RCC 7860 (cell line): ENCODE data around the gene CCNK.

Experiments used
- DNase-seq: peaks from one replicate; pipeline ENCODE4 v3.0.0-alpha.2; 2015; ENCODE audit warnings: low spot score
- FAIRE-seq: peaks from 2 replicates; lab custom pipeline; 2012; peaks lifted over from hg19 to GRCh38; lab: Jason Lieb, UNC

Gene CCNK

DNA sequence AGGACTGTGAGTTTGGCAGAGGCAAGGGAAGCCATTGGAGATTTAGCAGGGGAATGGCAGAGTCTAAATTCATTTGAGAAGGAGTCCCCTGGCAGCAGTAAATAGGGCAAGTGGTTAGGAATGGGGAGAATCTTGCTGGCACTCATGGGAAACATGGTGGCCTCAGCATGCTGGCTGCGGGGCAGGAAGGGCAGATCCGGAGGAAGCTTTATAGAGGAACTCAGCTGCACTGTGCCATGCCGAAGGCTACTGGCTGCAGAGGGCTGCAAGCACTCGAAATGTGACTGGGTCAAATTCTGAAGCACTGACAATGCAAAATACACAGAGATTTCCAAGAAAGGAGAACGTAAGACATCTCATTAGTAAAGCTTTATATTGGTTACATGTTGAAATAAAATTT, 23.9 kb downstream of the CCNK start:
- FAIRE-seq (no peak), DNase-seq (no peak)

DNA sequence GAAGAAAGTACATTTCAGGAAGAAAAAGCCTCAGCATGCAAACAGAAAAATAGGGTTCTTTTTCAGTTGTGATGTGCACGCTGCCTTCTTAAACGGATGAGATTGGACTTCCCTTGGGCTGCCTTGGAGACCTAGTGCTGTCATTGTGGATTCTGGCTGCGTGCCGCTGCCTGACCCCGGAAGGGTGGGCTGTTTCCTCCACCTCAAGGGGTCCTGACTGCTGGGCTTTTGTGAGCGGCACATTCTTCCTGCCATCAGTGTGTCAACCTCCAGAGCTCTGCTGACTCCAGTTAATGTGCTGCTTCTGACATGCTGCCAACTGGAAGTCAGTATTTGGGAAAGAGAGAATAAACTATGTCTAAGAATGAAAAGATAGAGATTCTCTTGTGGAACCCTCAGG, 25.1 kb downstream of the CCNK start:
- no peak for FAIRE-seq
- no peak for DNase-seq

DNA sequence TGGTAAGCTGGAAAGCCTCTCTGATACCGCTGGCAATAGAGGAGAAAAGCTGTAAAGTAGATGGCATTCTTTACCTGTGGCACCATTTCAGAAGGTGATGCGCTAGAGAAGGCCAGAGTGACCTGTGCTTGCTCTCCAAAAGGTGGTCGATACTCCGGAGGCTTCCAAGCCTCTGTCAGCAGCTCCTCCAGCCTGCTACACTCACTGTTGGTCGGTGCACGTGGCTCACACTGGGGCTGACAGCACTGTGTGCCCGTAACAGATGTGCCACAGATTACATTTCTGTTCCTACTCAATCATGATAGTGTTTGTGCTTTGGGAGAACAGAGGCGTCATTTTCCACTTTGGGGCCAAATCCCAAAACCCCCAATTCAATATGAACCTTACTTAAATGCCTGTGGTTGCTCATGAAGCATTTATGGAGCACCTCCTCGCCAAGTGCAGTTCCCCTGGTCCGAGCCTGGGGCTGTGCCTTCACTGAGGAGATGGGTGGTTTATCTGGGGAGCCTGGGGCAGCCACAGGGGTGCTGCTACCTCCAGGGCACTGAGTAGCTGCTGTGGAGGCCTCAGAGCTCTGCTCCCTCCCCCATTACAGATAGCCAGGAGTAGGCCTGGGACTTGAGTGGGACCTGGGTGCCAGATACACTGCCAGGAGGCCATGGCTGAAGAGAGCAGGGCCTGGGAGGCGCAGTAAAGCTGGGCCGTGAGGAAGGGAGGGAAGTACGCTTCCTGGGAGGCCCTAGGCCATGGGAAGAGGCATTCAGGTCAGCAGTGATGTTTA, 26.8 kb downstream of the CCNK start:
- FAIRE-seq (no peak), DNase-seq (no peak)

DNA sequence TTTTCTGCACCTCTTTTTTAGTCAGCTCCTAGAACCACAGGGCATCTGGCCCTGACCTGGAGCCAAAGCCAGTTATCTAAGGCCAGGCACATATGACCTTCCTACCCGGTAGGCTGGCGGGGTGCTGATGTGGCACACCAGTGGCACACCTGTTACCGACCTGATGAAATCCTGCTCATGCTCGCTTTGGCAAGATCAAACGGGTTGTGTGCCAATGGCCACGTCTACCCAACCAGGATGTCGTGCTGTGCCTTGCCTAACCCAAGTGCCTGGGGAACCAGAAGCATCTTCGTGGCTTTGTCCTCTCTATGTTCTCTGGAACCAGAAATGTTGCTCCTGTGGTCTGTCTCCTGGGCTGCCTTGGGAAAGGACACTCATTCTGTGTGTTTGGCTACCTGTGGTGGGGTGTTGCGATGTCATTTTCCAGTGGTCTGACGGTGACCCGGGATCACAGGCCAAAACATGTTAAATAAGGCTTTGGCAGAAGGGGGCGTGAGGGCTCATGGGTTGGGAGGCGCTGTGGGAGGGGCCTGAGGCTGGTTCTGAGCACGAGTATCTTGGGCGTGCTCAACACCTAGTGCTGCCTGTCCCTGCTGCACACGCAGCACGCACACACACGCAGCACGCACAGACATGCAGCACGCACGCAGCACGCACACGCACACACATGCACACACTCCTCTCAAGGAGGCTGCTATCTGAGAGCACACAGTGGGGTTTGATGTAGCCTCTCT, 27.9 kb downstream of the CCNK start:
- DNase-seq (no peak), FAIRE-seq (no peak)

DNA sequence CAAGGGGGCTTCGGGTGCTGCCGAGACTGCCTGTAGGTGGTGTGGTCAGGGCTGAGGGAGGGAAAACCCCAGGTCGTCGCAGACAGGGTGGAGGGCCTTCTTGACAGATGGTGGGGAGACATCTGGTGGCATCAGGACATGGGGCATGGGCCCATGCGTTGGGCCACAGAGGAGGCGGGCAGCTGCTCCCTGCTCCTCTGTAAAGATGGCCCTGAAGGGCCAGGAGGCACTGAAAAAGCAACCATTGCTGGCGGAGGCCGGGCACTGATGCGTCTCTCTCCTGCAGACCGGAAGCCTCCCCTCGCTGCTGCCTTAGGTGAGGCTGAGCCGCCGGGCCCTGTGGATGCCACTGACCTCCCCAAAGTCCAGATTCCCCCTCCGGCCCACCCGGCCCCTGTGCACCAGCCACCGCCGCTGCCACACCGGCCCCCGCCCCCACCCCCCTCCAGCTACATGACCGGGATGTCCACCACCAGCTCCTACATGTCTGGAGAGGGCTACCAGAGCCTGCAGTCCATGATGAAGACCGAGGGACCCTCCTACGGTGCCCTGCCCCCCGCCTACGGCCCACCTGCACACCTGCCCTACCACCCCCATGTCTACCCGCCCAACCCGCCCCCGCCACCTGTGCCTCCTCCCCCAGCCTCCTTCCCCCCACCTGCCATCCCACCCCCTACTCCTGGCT, 28.8 kb downstream of the CCNK start:
- no peak for FAIRE-seq
- no peak for DNase-seq

DNA sequence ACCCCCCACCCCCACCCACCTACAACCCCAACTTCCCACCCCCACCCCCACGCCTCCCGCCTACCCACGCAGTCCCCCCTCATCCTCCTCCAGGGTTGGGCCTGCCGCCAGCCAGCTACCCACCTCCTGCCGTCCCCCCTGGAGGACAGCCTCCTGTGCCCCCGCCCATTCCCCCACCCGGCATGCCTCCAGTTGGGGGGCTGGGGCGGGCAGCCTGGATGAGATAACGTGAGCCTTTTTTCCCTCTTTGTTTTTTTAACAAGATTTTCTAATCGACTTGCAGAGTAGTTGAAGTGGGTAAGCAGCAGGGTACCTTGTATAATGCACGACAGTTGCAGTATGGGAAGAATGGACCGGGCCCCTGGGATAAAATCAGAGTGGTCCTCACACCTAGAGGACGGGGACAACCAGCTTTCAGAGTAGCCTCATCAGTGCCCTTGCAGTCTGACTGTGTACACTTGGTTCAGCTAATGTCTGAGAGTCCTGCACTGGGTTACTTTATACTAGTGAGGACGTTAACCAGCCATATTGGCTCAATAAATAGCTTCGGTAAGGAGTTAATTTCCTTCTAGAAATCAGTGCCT, 29.4 kb downstream of the CCNK start:
- FAIRE-seq: no peak
- no peak for DNase-seq

DNA sequence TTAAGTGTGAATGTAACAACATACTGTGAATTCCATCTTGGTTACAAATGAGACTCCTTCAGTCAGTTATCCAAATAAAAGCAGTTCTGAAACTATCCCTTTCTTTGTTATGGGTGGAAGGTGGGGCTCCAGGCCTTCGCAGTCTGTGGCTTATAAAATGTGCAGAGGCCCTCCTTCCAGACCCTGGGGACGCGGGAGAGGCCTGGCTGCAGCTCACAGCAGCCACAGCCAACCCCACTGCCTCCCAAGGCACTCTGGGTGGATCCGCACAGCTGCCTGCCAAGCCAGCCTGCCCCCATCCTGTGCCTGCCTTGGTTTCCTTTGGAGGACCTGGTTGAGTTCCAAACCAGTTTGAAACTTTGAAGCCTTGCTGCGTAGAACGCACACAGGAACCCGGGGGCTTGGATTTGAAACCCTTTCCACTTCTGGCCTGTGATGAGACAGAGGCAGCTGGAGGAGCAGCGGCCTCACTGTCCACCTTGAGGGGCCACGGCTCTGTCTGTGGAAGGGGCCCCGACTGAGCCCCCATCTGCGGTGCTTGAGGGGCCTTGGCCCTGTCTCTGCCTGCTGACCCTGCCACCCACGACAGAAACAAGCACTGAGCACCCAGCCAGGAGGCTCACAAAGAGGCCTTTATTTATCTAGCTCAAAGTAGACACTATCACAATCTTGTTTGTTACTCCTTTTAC, 30.4 kb downstream of the CCNK start:
- no peak for FAIRE-seq
- no peak for DNase-seq

DNA sequence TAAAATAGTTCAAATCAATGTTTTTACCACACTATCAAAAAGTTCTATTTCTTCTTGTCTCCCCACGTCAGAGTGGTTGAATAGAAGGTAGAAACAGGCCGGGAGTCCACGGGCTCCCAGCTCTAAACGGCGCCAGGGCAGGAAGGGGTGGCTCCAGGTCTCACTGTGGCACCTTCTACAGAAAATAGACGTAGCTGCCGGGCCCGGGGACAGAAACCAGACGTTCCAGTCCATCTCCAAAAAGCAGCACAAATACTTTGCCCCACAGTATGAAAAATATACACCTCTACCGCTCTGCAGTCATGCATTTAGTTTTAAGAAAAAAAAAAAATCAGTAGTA, 30.9 kb downstream of the CCNK start:
- DNase-seq (no peak), FAIRE-seq (no peak)

DNA sequence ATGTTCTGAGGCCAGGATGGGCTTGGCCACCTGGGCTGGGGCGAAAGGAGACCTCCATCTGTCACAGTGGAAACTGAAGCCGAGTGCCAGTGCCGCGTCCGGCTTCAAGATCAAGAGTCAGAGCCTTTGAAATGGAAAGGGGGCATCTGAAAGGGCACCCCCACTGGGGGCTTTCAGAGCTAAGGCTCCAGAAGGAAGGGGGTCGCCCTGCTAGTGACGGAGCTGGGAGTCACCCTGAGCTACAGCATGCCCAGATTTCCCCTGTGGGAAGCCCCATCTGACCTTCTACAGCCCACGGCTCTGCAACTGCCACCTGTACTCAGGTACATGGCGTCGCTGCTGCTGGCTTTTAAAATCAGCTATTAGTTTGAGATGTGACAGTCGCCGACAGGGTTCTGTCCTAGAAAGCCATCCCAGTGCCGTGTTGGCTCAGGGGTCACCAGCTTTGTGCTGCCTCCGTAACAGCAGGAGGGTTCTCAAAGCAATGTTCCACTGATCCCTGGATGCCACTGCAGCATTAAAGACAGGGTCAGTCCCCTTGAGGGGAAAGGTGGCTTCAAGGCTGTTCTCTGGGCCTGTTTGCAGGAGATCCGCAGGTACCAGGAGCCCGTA, 31.5 kb downstream of the CCNK start:
- DNase-seq (no peak), FAIRE-seq (no peak)

DNA sequence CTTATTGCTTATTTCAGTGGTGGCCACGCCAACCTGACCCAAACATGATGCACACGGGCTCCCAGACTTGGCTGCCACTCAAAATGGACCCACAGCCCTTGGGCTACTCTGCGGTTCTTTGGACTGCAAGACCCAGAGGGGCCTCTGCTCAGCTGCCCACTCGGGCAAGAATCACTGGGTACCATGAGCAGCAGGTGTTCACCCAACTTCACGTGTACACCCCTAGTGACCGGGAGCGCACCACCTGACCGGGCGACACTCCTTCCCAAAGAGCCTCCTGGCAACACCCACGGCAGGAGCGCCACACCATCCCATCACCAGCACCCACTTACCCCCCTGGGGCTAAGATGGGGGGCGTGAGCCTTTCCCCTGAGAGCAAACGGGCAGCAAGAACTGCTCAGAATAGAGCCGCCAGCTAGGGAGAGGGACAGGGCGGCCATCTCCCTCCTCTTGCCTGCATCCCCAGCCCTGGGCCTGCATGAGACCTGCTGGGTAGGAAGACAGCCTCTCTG, 32.0 kb downstream of the CCNK start:
- DNase-seq: no peak

DNA sequence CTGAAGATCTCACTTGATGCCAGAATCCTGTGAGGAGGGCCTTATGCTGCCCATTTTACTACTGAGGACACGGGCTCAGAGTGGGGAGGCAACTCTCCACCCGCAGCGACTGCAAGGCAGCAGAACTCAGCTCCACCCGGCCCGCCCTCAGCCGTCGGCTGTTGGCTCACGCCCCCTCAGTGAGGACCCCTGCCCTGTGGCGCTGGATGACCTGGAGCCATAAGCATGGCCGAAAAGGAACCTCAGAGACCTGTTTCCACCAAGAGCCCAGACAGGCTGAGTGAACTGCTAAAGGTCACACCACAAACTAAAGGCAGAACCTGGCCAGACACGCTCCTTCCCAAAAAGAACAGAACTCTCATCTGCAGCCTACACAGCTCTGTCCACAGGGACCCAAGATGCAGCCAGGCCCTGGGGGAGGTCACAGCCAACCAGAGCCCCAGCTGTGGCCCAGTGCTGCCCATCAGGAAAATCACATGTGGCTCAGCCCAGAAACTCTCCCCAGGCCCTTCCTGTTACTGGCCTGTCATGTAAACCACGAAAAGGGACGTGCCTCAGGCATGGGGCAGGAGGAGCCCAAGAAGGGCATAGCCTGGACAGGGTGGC, 32.8 kb downstream of the CCNK start:
- no peak for FAIRE-seq

More for the DNA sequence above, 32.0 kb downstream of the CCNK start:
- no peak for FAIRE-seq

DNA sequence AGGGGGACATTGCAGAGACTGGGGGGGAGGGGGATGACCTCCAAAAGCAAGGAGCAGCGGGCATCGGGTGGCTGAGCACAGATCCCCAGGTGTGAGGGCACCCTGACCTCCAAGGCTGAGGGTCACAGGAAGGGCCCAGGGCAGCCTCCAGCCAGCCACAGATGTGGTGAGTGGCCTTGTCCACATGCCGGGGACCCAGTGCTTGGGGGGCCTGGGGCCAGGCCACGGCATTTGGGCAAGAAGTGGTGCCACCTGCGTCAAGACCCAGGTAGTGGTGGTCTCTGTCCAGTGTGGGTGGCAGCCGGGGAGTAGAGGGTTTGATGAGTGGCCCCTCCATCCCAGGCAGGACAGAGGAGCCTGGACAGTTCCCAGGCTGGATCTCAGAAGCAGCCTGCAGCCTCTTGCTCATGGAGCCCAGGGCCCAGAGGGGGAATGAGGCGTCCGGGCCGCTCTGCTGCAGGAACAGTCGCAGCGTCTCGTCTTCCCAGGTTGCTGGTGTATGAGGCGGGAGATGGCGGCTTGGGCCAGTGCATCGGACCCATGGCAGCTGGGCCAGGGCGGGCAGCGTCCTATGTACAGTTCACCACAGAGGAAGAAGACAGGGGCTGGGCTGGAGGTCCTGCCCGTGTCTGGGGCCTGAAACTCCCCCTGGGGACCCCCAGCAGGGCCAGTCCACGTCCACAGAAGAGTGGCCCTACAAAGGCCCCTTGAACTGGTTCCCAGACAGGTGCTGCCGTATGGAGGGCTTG, 33.5 kb downstream of the CCNK start:
- no peak for FAIRE-seq

More for the DNA sequence above, 32.8 kb downstream of the CCNK start:
- DNase-seq: no peak

DNA sequence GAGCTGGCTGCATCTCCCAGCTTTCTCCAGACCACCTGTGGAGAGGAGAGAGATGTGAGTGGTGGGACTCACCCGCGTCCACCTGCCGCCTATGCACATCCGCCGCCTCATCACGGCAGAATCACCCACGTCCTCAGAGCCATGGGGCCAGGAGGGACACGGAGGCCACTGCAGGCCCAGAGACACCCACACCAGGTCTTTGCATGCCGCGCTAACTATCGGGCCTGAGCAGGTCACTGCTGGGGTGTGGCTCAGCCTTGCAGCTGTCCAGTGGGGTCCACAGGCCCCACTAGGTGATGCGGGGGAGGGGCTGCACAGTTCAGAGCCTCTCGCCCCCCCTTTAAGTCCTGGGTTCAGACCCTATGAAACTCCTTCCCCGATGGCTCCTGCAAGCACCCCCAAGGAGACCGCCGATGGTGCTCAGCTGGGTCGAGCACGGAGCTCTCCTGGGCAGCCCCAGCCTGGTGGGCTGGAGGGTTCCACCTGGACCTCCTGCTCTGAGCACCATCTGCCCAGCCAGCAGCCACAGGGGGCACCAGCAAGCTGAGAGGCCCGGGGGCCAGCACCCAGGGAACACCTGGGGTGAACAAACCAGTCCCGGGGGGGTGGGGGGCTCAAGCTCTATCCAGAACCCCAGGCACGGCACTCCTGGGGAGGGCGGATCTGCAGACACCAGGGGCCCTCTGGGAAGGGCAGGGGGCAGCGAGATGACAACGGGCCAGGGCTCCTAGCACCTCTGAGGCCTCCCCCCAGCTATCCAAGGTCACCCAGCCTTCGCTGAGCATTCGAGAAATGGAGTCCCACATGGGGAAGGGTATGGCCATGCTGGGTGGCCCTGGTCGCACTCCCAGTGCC, 34.3 kb downstream of the CCNK start:
- no peak for FAIRE-seq
- no peak for DNase-seq

More for the DNA sequence above, 33.5 kb downstream of the CCNK start:
- no peak for DNase-seq

DNA sequence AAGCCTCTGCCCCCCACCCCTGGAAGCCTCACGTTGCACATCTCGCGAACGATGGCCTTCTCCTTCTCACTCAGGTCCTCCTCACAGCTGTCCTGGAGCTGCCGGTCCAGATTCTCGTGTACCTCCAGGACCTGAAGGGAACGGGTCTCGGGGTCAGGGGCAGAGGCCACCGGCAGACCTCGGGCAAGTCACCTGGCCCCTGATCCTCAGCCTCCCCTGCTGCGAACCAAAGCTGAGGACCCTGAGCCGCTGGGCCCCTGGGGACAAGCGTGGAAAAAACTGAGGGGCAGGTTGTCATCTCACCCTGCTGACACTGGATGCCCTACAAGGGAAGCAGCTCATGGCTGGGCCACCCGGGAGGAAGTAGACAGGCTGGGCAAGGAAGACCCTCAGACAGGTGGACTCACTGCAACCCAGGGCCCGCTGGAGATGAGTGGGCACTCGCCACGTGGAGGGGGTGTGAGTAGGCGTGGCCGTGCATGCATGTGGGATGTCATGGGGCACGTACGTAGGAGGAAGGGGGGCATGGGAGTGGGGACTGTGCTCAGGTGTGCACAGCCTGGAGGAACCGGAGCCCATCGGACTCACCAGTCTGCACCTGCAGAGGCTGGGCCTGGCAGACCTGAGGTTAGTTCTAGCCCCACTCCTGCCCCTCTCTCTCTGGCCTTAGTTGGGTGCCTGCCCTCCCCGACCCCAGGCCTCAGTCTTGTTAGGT, 35.1 kb downstream of the CCNK start:
- no peak for DNase-seq

DNA sequence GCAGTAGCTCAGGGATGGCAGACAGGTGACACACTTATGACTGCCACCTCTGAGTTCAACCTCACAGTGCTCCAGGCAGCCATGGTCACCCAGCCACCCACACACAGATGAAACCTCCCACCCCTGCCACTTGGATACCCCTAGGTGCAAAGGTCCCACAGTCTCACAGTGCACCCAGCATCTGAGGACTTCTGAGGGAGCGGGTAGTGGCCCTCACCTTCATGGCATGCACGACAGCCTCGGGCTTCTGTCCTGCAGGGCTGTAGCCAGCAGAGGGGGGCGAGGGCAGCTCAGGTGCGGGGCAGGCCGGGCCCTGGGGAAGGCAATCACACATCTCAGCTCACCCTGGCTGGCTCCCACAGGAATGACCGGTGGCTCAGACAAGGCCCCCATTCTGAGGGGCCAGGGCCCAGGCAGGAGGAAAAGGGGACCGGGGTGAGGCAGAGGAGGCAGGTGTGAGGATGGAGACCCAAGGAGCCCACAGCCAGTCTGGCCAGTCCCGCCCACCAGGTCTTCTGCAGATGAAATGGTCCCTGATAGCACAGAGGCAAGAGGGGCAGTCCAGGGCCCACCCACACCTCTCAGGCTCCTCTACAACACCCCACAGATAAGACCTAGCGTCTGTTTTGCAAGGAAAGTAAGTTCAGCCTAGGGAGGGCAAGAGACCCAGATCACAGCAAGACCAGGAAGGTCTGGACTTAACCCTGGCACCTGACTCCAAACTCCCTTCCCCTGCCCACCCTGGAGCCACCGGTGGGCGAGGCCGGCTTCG, 35.8 kb downstream of the CCNK start:
- FAIRE-seq (no peak), DNase-seq (no peak)

More for the DNA sequence above, 35.1 kb downstream of the CCNK start:
- FAIRE-seq: no peak

DNA sequence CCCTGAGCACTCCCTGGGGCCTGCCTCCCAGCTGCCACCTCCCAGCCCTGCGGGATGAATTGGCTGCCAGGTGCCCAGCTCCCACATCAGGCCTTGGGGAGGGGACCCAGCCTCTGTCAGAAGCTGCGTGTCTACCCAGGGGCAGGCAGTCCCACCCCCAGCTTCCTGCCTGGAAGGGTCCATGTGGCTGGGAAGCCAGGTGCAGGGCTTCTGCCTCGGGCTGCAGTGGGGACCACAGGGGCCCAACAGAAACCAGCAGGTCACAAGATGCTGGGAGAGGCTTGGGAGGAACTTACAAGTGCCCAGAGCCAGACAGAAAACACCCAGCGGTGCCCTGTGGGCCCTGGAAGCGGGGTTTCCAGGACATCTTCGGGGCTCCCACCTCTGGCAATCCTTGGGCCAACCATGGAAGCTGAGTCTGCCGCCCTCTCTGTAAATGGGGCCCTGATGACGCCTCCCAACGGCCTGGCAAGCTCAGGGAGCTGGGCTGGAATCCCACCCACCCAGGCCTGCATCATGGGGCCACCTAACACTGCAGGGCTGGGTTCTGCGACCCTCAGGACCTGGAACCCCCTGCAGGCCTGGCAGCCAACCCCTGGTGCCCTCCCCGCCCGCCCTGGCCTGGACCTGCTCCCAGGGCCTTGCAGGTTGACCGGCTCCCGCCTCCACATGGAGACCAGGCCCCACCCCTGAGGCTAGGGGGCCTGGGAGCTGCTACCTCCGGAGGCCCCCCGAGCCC, 36.6 kb downstream of the CCNK start:
- DNase-seq (no peak), FAIRE-seq (no peak)
